OCI-LY1 (cell line): Measurements from ENCODE around the gene LRRC14B.

Experiments
- CTCF ChIP-seq: fragments of 200-600 bp; sonication (generic), shearing (Covaris generic); IDR thresholded peaks from 2 replicates; pipeline ENCODE4 v1.5.1; 2017; ENCODE audit warnings: mild to moderate bottlenecking, antibody characterized with exemption, low read length, moderate library complexity, mixed read lengths
- EZH2 ChIP-seq: fragments of 200-600 bp; sonication (generic), shearing (Covaris generic); IDR thresholded peaks from 2 replicates; pipeline ENCODE4 v1.8.0; 2017; ENCODE audit warnings: borderline replicate concordance, mixed run types, mild to moderate bottlenecking, antibody characterized with exemption, low read length, moderate library complexity, mixed read lengths

GRCh38 chr5:164244-164643 lies 27.1 kb upstream of the LRRC14B start:
- no peak for TF ChIP-seq EZH2
- no peak for TF ChIP-seq CTCF
